ENCODE data around the gene BMPR1B. TPM values are rescaled to one million over a fixed set of nuclear protein-coding genes. Genes with fewer than 3 reads are reported as not detected.

Gene BMPR1B
- total RNA-seq, 4 donors from 2014 or later: 0.46 to 1.3 (median 0.88) TPM

GRCh38 chr4:95181243-95181995 lies 423.7 kb downstream of the BMPR1B start:
- TF ChIP-seq, protein P1, sequence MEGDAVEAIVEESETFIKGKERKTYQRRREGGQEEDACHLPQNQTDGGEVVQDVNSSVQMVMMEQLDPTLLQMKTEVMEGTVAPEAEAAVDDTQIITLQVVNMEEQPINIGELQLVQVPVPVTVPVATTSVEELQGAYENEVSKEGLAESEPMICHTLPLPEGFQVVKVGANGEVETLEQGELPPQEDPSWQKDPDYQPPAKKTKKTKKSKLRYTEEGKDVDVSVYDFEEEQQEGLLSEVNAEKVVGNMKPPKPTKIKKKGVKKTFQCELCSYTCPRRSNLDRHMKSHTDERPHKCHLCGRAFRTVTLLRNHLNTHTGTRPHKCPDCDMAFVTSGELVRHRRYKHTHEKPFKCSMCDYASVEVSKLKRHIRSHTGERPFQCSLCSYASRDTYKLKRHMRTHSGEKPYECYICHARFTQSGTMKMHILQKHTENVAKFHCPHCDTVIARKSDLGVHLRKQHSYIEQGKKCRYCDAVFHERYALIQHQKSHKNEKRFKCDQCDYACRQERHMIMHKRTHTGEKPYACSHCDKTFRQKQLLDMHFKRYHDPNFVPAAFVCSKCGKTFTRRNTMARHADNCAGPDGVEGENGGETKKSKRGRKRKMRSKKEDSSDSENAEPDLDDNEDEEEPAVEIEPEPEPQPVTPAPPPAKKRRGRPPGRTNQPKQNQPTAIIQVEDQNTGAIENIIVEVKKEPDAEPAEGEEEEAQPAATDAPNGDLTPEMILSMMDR (IDR thresholded peaks at IDR 0.05): no peak
- TF ChIP-seq POLR2A (IDR thresholded peaks at IDR 0.05): no peak
- DNase-seq (ENCODE audit: low spot score in 2 of 2): no peak
- H3K4me3 ChIP-seq (ENCODE audit: low read depth, poor library complexity, severe bottlenecking): no peak overlapping the region
- intact Hi-C loops (cut with DNase I; ENCODE audit: low total_unique reads): no loop called here
- 53 to 66% methylated on average over 18 of the region's 18 CpGs for WGBS, 2 donors

- intact Hi-C loops (cut with DNase I; ENCODE audit: low total_unique reads): no loop called here
- no peak overlapping the region for H3K4me3 ChIP-seq (ENCODE audit: low read depth, poor library complexity, severe bottlenecking)
- 40 to 41% methylated on average over 2 of the region's 2 CpGs for WGBS, 2 donors
- TF ChIP-seq POLR2A (IDR thresholded peaks at IDR 0.05): no peak
- TF ChIP-seq, protein P1 (IDR thresholded peaks at IDR 0.05): no peak
- no peak for DNase-seq (ENCODE audit: low spot score in 2 of 2)
Observed at GRCh38 chr4:95181996-95182306, 424.2 kb downstream of the BMPR1B start.

DNA sequence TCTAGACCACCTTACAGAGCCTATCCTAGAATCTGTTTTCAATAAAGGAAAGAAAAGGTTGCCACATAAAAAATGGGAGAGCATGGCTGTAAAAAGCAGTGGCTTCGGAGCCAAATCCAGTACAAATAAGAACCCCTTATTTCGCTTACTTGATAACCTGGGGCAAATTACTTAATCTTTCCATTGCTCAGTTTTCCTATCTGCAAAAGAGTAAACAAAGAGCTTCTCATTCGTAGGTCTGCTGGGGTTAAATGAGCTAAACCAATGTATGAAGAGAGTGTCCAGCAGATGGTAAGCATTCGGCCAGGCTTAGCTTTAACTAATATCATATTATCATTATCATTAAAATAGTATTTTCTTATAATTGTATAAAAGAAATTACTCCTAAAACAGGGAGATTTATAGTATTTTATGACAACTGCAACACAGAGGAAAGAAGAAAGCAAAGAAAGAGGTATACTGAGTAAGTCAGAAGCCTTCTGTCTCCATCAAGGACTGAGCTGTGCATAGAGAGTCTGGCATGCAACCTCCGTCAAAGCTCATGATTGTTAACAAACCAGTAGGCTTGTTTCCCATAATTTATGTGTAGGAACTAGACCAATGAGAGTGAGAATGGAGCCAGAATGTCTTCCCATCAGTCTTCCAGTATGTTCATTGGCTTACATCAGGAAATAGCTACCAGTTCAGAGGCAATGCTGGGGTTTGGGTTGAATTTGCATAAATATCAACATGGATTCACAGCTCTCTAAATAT lies 426.1 kb downstream of the BMPR1B start:
- TF ChIP-seq, protein P1 (IDR thresholded peaks at IDR 0.05): no peak
- TF ChIP-seq POLR2A (IDR thresholded peaks at IDR 0.05): no peak
- WGBS, 2 donors: 55 to 62% methylated on average over 5 of the region's 5 CpGs
- DNase-seq (ENCODE audit: low spot score in 2 of 2): no peak
- no peak overlapping the region for H3K4me3 ChIP-seq (ENCODE audit: low read depth, poor library complexity, severe bottlenecking)
- intact Hi-C loops (cut with DNase I; ENCODE audit: low total_unique reads): no loop called here

- intact Hi-C loops (cut with DNase I; ENCODE audit: low total_unique reads): no loop called here
- TF ChIP-seq, protein P1 (IDR thresholded peaks at IDR 0.05): no peak
- no peak for TF ChIP-seq POLR2A (IDR thresholded peaks at IDR 0.05)
- no peak overlapping the region for H3K4me3 ChIP-seq (ENCODE audit: low read depth, poor library complexity, severe bottlenecking)
- WGBS, 2 donors: 88 to 90% methylated on average over 8 of the region's 8 CpGs
- DNase-seq (ENCODE audit: low spot score in 2 of 2): no peak
Observed at GRCh38 chr4:95186666-95187065, 428.9 kb downstream of the BMPR1B start.

DNA sequence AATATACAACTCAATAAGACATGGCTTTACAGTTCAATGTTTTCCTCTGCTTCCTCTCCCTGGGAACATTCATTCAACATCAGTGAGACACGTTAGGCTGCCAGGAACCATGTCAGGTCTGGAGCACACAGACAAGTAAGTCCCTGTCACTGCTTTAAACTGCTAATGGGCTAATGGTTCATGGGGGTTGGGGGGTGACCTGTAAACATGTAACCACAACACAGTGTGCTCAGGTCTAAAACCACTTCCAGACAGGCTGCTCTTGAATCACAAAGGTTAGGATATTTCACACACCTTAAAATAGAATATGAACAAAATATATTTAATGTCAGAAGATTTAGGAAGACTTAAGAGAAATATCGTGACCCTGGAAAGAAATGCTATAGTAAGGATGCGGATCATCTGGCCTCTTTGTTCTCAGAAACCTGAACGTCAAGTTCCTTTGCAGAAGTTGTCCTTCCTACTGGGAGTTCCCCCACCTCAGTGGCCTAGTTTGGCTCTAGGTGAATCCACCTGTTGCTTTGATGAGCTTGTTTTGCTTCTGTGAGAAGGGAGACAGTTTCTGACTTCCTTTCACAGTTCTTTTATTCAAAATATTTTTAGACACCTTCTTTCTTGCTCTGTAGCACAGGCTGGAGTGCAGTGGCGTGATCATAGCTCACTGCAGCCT lies 431.1 kb downstream of the BMPR1B start:
- 53 to 69% methylated on average over 5 of the region's 5 CpGs for WGBS, 2 donors
- intact Hi-C loops (cut with DNase I; ENCODE audit: low total_unique reads): no loop called here
- TF ChIP-seq POLR2A (IDR thresholded peaks at IDR 0.05): no peak
- TF ChIP-seq, protein P1 (IDR thresholded peaks at IDR 0.05): no peak
- DNase-seq (ENCODE audit: low spot score in 2 of 2): no peak
- no peak overlapping the region for H3K4me3 ChIP-seq (ENCODE audit: low read depth, poor library complexity, severe bottlenecking)

Data from lower leg skin (tissue), 4 donors.